OCI-LY7 (cell line): ENCODE results near the gene PHF23. TPM values are rescaled to one million over a fixed set of nuclear protein-coding genes. Genes with fewer than 3 reads are reported as not detected.

Source experiments
- BruUV-seq: library from RNA; stranded (reverse); fragments of 400-500 nt; replicated peaks from 2 replicates; lab custom pipeline; 2021; lab: Mats Ljungman, UMichigan
- CTCF ChIA-PET: fragments of 300-600 bp; sonication (Branson Sonifier 250); formaldehyde crosslinking; loops from one replicate; lab custom pipeline; 2022; ENCODE audit warnings: antibody characterized with exemption; ENCODE audit not compliant: unreplicated experiment; lab: Charles Lee
- POLR2A ChIA-PET: fragments of 300-600 bp; sonication (Branson Sonifier 250); formaldehyde crosslinking; loops from one replicate; lab custom pipeline; 2022; ENCODE audit warnings: antibody characterized with exemption; lab: Charles Lee
- DNase-seq: peaks from one replicate; pipeline ENCODE4 v3.0.0-alpha.2; 2015; ENCODE audit warnings: low spot score
- H2AFZ ChIP-seq: fragments of 200-600 bp; sonication (generic), shearing (Covaris generic); 2 replicates; pipeline ENCODE4 v1.6.1; 2014; ENCODE audit warnings: mild to moderate bottlenecking, antibody characterized with exemption, low read length, moderate library complexity
- H3K27ac ChIP-seq: fragments of 200-600 bp; sonication (generic); 2 replicates; pipeline ENCODE4 v1.5.1; 2014; ENCODE audit warnings: mixed run types, low read depth, mild to moderate bottlenecking, moderate library complexity, low read length, inconsistent platforms; ENCODE audit not compliant: poor library complexity, severe bottlenecking
- H3K36me3 ChIP-seq: fragments of 200-600 bp; sonication (generic); 2 replicates; pipeline ENCODE4 v1.6.1; 2014; ENCODE audit warnings: mild to moderate bottlenecking, antibody characterized with exemption, low read length, moderate library complexity, mixed read lengths; ENCODE audit not compliant: insufficient read depth
- H3K4me1 ChIP-seq: fragments of 200-600 bp; sonication (generic); 2 replicates; pipeline ENCODE4 v1.5.1; 2014; ENCODE audit warnings: mild to moderate bottlenecking, low read length; ENCODE audit not compliant: insufficient read depth, poor library complexity, severe bottlenecking
- H3K4me2 ChIP-seq: fragments of 200-600 bp; sonication (generic); 2 replicates; pipeline ENCODE4 v1.6.1; 2014; ENCODE audit warnings: mild to moderate bottlenecking, low read length
- H3K4me3 ChIP-seq: fragments of 200-600 bp; sonication (generic); 2 replicates; pipeline ENCODE4 v1.5.1; 2014; ENCODE audit warnings: mild to moderate bottlenecking, low read depth, low read length; ENCODE audit not compliant: poor library complexity, severe bottlenecking
- H3K79me2 ChIP-seq: fragments of 200-600 bp; sonication (generic); 2 replicates; pipeline ENCODE4 v1.6.1; 2016; ENCODE audit warnings: low read depth, mild to moderate bottlenecking, low read length, moderate library complexity, mixed read lengths; ENCODE audit not compliant: insufficient read depth
- H3K9me2 ChIP-seq: fragments of 200-600 bp; sonication (generic); 2 replicates; pipeline ENCODE4 v1.6.1; 2016; ENCODE audit warnings: mild to moderate bottlenecking, low read length, mixed read lengths; ENCODE audit not compliant: insufficient read depth
- H3K9me3 ChIP-seq: fragments of 200-600 bp; sonication (generic); 2 replicates; pipeline ENCODE4 v1.6.1; 2014; ENCODE audit warnings: mild to moderate bottlenecking, mixed run types, low read length, mixed read lengths
- H4K20me1 ChIP-seq: fragments of 200-600 bp; sonication (generic); 2 replicates; pipeline ENCODE4 v1.6.1; 2014; ENCODE audit warnings: mild to moderate bottlenecking, antibody characterized with exemption, low read length, moderate library complexity, mixed read lengths; ENCODE audit not compliant: insufficient read depth
- CTCF ChIP-seq: fragments of 200-600 bp; sonication (generic); conservative IDR thresholded peaks from 2 replicates; pipeline ENCODE4 v1.5.1; 2014; ENCODE audit warnings: mild to moderate bottlenecking, antibody characterized with exemption, low read length, moderate library complexity, mixed read lengths
- EZH2phosphoT487 ChIP-seq: fragments of 200-600 bp; sonication (generic); IDR thresholded peaks from 2 replicates; pipeline ENCODE4 v1.6.1; 2018; ENCODE audit warnings: low read depth, borderline replicate concordance, mild to moderate bottlenecking, mixed run types, antibody characterized with exemption, low read length, moderate library complexity, mixed read lengths
- intact Hi-C: fragments of 100-400 bp; cut with micrococcal nuclease; formaldehyde crosslinking; loops from one replicate; pipeline ENCODE4 v1.10.0; 2022; ENCODE audit not compliant: unreplicated experiment
- total RNA-seq, 2 experiments: library from RNA; depleted of rRNA in 1 of 2; stranded (reverse); fragments of >200 nt in 1 of 2; shearing (Covaris generic) in 1 of 2; gene quantifications; 2 replicates each; pipeline ENCODE4 v1.2.3, GENCODE V29; 2014 to 2022

PHF23 gene
- total RNA-seq, 2 experiments from 2014 or later = 43.3 to 47.7 TPM

- intact Hi-C loops = no loop called here
- CTCF ChIA-PET = no interaction called here
- DNase-seq = no peak
- H3K27ac ChIP-seq = no peak overlapping the region
- H3K4me1 ChIP-seq = peaks cover 23% of the 10 kb centered on the region
- H4K20me1 ChIP-seq = no peaks in the 10 kb centered on the region
- H3K9me3 ChIP-seq = no peaks in the 10 kb centered on the region
- no peak overlapping the region for H3K4me2 ChIP-seq
- H3K4me3 ChIP-seq = no peak overlapping the region
- TF ChIP-seq EZH2phosphoT487 = no peak
- no peak for TF ChIP-seq CTCF
- H3K36me3 ChIP-seq = peaks cover 30% of the 10 kb centered on the region; the same call in 1 of the 2 replicates
- H2AFZ ChIP-seq = no peak overlapping the region
- POLR2A ChIA-PET = no interaction called here
- H3K9me2 ChIP-seq = no peaks in the 10 kb centered on the region
- BruUV-seq = no TSS peak
- no peaks in the 10 kb centered on the region for H3K79me2 ChIP-seq
Measured at GRCh38 chr17:7203391-7203790, 35.9 kb downstream of the PHF23 start.

- Histone ChIP-seq H4K20me1 (no peaks in the 10 kb centered on the region), H3K4me3 (no peak overlapping the region), H3K9me2 (no peaks in the 10 kb centered on the region), H3K36me3 (peaks cover 39% of the 10 kb centered on the region), H3K4me2 (no peak overlapping the region), H3K4me1 (no peaks in the 10 kb centered on the region), H3K79me2 (no peaks in the 10 kb centered on the region), H2AFZ (no peak overlapping the region), H3K27ac (no peak overlapping the region), H3K9me3 (no peaks in the 10 kb centered on the region)
- ChIA-PET POLR2A (no interaction called here), CTCF (no interaction called here)
- intact Hi-C loops = no loop called here
- DNase-seq = no peak
- no TSS peak for BruUV-seq
- no peak for TF ChIP-seq CTCF
- no peak for TF ChIP-seq EZH2phosphoT487
Measured at GRCh38 chr17:7196651-7197401, 42.4 kb downstream of the PHF23 start.

GRCh38 chr17:7195971-7196370, 43.3 kb downstream of the PHF23 start:
- no peaks in the 10 kb centered on the region for H3K9me2 ChIP-seq
- no peak overlapping the region for H3K4me2 ChIP-seq
- BruUV-seq = no TSS peak
- no peak overlapping the region for H2AFZ ChIP-seq
- no peak for TF ChIP-seq CTCF
- TF ChIP-seq EZH2phosphoT487 = no peak
- H3K9me3 ChIP-seq = no peaks in the 10 kb centered on the region
- intact Hi-C loops = no loop called here
- peaks cover 38% of the 10 kb centered on the region for H3K36me3 ChIP-seq
- H3K79me2 ChIP-seq = no peaks in the 10 kb centered on the region
- ChIA-PET CTCF (no interaction called here), POLR2A (no interaction called here)
- no peaks in the 10 kb centered on the region for H4K20me1 ChIP-seq
- no peak overlapping the region for H3K27ac ChIP-seq
- H3K4me1 ChIP-seq = no peaks in the 10 kb centered on the region
- no peak overlapping the region for H3K4me3 ChIP-seq
- no peak for DNase-seq
